ENCODE data around the gene CEACAM7.

GRCh38 chr19:41694196-41694595, 6.1 kb upstream of the CEACAM7 start:
- TF ChIP-seq CTCF (IDR thresholded peaks at IDR 0.05) (no peak), POLR2A (IDR thresholded peaks at IDR 0.05) (no peak), POLR2AphosphoS5 (IDR thresholded peaks at IDR 0.05; ENCODE audit: insufficient read depth in 1 of 2, low read depth in 1 of 2) (no peak)

Data from vagina (tissue), 2 donors.